Activated CD4-positive, CD25-positive, alpha-beta regulatory T cell treated with anti-CD3 and anti-CD28 coated beads, Interleukin-2, amount 50 U/mL, for 72 hours (primary cell): Measurements from ENCODE around the gene CHGA.
A peak's percentile ranks its signal among the peaks of the same experiment; 100 is the strongest.

Source experiments
- DNase-seq: peaks from one replicate; pipeline ENCODE4 v3.0.0; 2021

Gene CHGA

DNA sequence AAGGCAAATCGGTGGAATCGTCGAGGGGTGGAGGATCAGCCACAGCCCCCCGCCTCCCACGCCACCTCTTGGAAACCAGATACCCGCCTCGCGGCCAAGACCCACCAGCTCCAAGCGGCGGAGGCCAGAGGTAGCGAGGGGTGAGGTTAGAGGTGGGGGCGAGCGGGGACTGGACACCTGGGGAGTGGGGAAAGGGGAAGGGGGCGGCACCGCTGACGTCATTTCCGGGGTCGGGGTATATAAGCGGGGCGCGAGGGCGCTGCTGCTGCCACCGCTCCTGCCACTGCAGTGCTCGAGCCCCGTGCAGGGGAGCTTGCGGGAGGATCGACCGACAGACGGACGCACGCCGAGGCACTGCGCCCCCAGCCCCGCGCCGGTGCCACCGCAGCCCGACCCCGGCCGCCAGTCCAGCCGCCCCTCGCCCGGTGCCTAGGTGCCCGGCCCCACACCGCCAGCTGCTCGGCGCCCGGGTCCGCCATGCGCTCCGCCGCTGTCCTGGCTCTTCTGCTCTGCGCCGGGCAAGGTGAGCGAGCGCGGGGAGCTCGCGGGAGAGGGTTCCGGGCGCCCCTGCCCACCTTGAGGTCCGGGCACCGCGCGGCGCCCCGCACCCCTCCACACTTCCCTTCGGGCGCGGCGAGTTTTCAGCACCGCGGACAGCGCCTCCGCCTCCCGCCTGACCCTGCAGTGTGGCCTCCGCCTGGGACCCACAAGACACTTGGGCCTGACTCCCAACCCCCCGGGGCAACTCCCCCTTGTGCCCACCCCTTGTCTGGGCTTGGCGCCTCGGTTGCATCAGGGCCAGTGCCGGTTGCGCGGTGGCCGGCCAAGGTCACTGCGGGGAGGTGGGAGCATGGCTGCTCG, at the start of gene CHGA:
Gene CHGA (plus strand): TSS at position 268 of the 861 bp plus-strand sequence. CDS start 210 bp downstream, at position 478.
- DNase-seq, result peak; percentile 56

DNA sequence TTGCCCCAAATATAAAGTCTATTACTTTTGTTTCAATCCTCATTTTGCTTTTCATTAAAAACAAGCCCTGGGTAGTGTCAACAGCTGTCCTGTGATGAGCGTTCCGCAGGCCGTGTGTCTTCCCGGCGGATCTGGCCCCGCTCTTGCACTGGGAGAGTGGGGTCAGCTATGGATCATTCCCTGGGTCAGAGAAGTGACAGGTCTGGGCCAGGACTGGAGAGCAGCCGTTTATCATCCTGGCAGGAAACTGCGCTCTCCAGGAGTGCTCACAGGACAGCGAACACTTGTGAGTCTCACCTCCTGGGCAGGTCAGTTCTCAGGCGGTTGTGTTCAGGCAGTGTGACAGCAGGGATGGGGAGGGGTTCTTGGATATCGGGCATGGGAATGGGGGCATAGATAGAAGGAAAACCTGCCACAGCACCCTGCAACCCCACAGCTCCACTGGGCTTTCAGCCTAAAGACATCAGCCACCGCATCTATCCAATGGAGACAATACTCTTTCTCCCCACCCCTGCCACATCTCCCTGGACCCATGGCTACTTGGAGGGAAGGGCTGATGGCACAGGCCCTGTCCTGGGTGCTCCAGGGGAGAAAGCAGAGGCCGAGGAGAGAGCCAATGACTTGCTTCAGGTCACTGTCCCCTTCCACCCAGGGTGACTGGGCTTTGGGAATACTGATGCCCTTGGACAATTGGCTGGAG, 47.8 kb upstream of the CHGA start:
- DNase-seq, result no peak

- no peak for DNase-seq
Measured at GRCh38 chr14:92877757-92878431, 45.1 kb upstream of the CHGA start.

DNA sequence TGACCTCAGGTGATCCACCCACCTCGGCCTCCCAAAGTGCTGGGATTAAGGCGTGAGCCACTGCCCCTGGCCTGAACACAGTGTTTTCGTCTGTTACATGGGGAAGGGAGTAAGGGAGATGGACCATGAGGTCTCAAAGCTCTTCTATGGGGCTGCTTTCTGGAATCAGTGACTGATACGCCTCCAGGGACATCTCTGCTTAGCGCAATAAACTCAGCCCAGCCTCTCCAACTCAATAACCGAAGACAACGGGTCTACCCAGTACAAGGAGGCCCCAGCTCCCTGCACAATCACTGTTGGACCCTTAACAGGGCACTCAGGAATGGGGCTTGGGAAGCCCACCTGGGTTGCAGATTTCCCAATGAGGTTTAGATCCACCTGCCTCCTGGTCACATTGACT, 42.6 kb upstream of the CHGA start:
- DNase-seq, result no peak

- DNase-seq, result no peak
Measured at GRCh38 chr14:92880851-92881250, 42.1 kb upstream of the CHGA start.

DNA sequence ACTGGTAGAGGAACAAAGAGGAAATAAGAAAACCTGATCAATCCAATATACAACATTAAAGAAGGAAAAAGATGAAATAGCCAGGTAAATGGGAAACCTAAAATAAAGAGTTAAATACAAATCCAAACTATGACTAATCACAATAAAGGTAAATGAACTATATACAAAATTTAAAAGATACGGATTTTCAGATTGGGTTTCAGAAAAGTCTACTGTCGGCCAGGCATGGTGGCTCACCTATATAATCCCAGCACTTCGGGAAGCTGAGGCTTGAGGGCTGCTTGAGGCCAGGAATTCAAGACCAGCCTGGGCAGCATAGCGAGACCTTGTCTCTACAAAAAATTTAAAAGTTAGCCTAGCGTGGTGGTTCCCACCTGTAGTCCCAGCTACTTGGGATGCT, 39.9 kb upstream of the CHGA start:
- no peak for DNase-seq

DNA sequence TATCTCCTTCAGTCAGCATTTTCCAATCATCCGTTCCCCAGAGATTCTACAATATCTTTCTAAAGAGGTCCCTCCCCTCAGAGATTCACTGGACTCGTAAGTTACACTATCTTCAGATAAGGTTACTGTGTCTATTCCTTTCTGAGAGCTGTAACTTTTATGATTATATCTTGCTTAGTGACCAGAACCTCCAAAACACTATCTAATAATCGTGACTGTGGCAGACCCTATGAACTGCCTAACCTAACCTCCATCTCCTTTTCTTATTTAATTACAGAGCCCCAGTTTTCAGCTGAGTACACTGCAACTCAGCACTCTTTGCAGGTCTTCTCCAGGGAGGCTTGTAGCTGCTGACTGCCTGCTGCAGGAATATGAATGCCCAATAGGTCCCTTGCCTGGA, 38.5 kb upstream of the CHGA start:
- DNase-seq, result no peak

GRCh38 chr14:92885279-92886061, 37.5 kb upstream of the CHGA start:
- DNase-seq, result no peak

DNA sequence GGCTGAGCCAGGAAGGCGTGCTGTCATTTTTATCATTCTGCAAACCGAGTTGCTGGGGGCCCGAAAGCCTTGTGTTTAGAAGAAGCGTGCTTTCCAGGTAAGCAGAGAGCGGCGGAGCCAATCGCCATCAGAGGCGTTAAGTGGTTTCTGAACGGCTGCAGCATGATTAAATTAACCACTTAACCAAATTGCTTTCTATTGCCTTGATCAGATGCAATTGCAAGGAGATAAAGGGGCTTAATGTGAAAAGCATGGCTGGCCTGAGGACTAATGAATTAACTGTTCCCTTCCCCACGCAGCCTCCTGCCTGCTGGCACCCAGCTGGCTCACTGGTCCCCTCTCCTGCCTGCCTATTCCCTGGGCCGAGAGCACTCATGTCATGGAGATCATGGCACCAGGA, 36.6 kb upstream of the CHGA start:
- no peak for DNase-seq

DNA sequence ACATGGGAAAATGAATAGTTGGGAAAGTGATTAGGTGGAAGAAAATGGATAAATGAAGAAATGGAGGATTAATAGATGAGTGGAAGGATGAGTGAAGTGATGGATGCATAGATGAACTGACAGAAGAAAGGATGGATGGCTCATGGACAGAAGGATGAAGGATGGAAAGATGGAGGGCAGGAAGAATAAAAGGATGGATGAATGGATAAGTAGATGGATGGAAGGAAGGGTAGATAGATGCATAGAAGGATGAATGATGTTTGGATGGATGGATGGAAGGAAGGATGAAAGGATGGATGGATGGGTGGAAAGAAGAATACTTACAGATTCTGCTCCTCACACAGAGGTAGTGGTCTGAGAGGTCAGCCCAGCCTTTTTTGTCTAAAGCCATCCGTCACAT, 35.8 kb upstream of the CHGA start:
- no peak for DNase-seq

DNA sequence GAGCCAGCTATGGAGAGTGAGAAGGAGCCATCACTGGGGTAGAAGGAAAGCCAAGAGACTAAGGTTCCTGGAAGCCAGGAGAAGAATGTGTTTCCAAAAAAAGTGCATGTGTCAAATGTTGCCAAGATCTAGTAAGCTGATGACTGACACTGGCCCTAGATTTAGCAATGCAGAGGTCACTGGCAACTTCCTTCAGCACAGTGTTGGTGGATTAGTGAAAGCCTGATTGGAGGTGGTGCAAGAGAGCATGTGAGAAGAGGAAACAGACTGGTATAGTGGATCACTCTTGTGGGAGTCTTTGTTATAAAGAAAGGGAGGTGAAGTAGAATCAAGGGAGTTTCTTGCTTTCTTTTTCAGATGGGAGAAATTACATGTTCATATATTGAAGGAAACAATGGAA, 34.1 kb upstream of the CHGA start:
- DNase-seq, result no peak

DNA sequence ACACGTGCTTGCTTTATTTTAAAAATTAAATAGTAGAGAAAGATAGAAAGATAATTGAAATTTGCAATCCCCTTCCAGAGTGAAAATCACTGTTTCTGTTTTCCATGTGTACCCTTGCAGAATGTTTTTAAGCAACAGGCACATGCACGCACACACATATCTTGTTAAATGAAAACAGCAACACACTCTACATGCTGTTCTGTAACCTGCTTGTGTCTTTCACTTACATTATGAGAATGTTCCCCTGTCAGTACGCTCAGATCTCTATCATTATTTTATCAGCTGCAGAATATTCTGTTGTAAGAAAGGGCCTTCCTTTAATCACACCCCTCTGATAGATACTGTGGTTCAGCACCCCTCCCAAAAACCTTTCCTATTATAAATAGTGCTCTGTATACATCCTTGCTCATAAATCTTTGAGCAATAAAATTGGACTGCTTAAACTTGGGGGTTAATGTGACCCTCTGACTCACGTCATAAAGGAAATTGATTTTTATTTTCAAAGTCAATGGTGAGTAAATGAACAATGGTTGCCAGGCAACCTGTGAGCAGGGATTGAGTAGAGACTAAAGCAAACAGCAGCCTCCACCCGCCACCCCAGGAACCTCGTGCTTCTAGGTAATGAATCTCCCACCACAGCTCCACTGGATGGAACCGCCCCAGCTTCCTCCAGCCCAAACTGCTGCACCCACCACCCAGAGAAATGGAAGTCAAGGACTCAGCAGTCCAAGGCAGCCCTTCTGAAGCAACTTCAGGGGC, 31.9 kb upstream of the CHGA start:
- no peak for DNase-seq

GRCh38 chr14:92892589-92892988, 30.4 kb upstream of the CHGA start:
- no peak for DNase-seq

- no peak for DNase-seq
Measured at GRCh38 chr14:92895352-92895878, 27.5 kb upstream of the CHGA start.

GRCh38 chr14:92897922-92898565, 24.9 kb upstream of the CHGA start:
- DNase-seq, result no peak

DNA sequence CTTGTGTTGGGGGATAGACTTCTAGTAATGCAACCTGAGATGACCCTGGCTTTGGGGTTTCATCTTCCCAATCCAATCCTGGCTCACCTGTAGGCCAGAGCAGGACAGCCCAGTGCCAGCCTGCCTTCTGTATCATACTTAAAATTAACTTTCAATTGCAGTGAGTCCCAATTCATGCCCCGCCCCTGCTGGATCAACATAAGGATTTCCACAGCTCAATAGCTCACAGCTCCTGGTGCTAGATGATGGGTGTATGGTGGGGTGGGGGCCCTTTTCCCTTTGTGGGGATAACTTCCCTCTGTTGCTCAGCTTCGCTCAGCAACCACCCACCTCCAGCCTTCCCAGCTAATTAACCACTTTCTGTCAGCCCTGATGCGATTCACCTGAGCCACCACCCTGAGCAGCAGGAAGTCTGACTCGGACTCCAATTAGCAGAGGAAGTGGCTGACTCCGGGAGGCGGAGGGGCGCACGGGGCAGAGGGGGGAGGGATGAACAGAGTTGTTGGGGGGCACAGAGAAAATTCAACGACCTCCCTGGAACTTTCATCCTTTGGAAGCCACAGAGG, 24.3 kb upstream of the CHGA start:
- no peak for DNase-seq

- DNase-seq, result no peak
Measured at GRCh38 chr14:92900660-92901059, 22.3 kb upstream of the CHGA start.

- no peak for DNase-seq
Measured at GRCh38 chr14:92902191-92902590, 20.8 kb upstream of the CHGA start.

GRCh38 chr14:92902726-92903125, 20.2 kb upstream of the CHGA start:
- no peak for DNase-seq

DNA sequence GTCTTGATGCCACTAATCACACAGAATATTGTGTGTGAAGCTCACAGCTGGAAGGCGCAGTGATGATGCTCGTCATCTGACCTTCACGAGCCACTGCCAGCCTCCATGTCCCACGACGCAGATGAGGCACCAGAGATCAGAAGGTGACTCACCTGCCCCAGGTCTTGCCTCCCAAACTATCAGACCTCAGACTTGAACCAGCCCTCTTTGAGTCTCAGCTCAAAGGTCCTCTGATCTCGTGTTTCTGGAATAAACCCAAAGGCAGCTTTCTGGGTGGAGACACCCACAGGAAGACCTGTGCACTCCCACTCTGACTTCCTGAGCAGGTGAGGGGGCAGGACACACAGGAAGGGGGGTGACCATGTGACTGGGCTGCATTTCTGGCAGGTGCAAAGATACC, 19.6 kb upstream of the CHGA start:
- no peak for DNase-seq

DNA sequence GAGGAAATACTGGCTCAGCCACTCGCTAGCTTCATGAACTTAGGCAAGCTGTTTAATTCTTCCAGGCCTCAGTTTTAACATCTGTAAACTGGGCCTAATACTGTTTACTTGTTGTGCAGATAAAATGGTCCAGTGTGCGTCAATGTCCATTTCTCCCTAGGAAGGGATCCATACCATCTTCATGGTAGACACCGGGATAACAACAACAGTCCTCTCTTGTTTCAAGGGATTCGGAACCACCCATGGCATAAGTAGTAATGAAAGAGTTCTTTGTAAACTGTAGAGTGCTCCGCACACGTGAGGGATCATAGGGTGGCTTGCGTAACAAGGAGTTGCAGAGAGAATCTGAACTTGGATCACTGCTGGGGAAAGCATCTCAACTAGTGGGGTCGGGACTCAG, 17.3 kb upstream of the CHGA start:
- DNase-seq, result no peak
